ENCODE measurements around the gene APOL2.

The APOL2 gene

DNA sequence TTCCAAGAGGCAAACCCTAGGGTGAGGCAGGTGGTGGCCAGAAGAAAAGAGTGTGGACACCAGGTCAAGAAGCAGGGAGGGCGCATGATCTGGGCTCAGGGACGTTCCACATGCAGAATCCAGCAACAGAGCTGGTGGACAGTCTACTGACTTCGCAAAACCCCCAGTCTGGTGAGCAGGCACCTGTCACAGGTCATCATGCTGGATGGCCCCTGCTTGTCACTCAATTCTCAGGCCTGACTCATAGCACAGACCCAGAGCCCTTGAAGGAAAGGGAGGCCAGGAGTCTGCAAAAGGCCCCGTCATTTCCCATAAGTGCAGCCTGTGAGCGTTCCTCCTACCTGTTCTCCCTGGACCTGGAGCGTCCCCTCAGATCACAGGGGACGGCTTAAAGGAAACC lies 55.9 kb downstream of the APOL2 start:
- H3K4me1 ChIP-seq (ENCODE audit: control insufficient read depth, insufficient read depth, low read length), result peaks cover 8% of the 10 kb centered on the region; the same call in 1 of the 2 replicates
- no peak overlapping the region for H3K4me3 ChIP-seq (ENCODE audit: low read depth, low read length)
- no peaks in the 10 kb centered on the region for H3K36me3 ChIP-seq (ENCODE audit: control insufficient read depth, insufficient read depth, low read length)
- no peak overlapping the region for H3K9ac ChIP-seq (ENCODE audit: low read depth, low read length)
- H3K27ac ChIP-seq (ENCODE audit: low read depth, low read length), result no peak overlapping the region
- H3K9me3 ChIP-seq (ENCODE audit: control insufficient read depth, insufficient read depth, low read length), result no peaks in the 10 kb centered on the region
- H3K27me3 ChIP-seq (ENCODE audit: control insufficient read depth, insufficient read depth, low read length), result peaks cover 4% of the 10 kb centered on the region; the same call in 1 of the 2 replicates

DNA sequence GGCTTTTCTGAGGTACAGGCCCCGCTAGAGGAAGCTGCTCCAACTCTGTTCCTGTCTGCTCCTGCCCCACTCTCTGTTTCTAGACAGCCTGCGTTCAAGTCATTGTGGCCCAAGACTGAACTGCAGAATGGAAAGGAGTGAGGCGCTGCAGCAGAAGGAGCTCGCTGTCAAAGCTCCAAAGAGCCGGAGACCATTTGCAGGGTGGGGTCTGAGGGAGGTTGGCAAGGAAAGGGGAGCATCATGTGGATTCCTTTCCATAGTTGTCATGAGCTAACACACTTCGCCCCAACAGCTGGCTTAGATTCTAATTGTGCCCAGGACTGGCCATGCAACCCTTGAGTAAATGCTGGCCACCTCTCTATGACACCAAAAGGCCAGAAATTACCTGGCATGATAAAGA lies 56.5 kb downstream of the APOL2 start:
- Histone ChIP-seq H3K4me1 (ENCODE audit: control insufficient read depth, insufficient read depth, low read length) (peaks cover 8% of the 10 kb centered on the region; the same call in 1 of the 2 replicates), H3K4me3 (ENCODE audit: low read depth, low read length) (no peak overlapping the region), H3K27ac (ENCODE audit: low read depth, low read length) (no peak overlapping the region), H3K9me3 (ENCODE audit: control insufficient read depth, insufficient read depth, low read length) (no peaks in the 10 kb centered on the region), H3K9ac (ENCODE audit: low read depth, low read length) (no peak overlapping the region), H3K36me3 (ENCODE audit: control insufficient read depth, insufficient read depth, low read length) (no peaks in the 10 kb centered on the region), H3K27me3 (ENCODE audit: control insufficient read depth, insufficient read depth, low read length) (peaks cover 4% of the 10 kb centered on the region; the same call in 1 of the 2 replicates)

DNA sequence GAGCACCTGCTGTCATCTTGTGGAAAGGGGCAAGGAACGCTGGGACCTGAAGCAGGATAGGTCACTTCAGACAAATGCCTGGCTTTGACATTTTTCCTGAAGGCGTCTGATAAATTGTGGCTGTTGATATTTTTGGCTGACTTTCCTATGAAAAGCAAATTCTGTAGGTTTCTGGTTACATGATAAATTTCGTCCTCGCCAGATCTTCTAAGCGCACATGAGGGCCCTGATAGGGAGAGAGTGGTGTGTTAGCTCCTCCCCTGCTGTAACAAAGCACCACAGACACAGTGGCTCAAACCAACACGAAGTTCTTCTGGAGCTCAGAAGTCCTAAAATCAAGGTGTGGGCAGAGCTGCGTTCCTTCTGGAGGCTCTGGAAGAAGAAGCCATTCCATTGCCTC lies 57.3 kb downstream of the APOL2 start:
- no peaks in the 10 kb centered on the region for H3K9me3 ChIP-seq (ENCODE audit: control insufficient read depth, insufficient read depth, low read length)
- H3K4me3 ChIP-seq (ENCODE audit: low read depth, low read length), result no peak overlapping the region

DNA sequence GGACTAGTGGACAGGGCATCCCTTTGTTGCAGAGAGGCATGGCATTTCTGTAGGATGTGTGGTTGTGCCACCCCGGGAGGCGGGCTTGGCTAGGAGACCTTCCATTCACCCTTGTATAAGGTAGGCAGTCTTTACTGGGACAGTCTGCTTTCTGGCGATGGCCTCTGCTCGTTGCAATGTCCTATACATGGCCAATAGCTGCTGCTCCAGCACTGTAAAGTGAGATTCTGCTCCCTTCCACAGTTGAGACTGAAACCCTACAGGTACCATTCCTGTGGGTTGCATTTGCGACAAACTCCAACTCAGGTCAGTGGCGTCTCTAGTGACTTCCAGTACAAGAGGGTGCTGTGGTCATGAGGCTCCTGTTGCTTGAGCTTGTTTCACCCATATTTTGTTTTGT lies 58.4 kb downstream of the APOL2 start:
- H3K27me3 ChIP-seq (ENCODE audit: control insufficient read depth, insufficient read depth, low read length), result peaks cover 4% of the 10 kb centered on the region; the same call in 1 of the 2 replicates
- no peak overlapping the region for H3K4me3 ChIP-seq (ENCODE audit: low read depth, low read length)
- H3K4me1 ChIP-seq (ENCODE audit: control insufficient read depth, insufficient read depth, low read length), result peaks cover 8% of the 10 kb centered on the region; the same call in 1 of the 2 replicates
- H3K36me3 ChIP-seq (ENCODE audit: control insufficient read depth, insufficient read depth, low read length), result no peaks in the 10 kb centered on the region
- no peaks in the 10 kb centered on the region for H3K9me3 ChIP-seq (ENCODE audit: control insufficient read depth, insufficient read depth, low read length)
- H3K27ac ChIP-seq (ENCODE audit: low read depth, low read length), result no peak overlapping the region
- no peak overlapping the region for H3K9ac ChIP-seq (ENCODE audit: low read depth, low read length)

More for the DNA sequence above, 57.3 kb downstream of the APOL2 start:
- Histone ChIP-seq H3K27ac (ENCODE audit: low read depth, low read length) (no peak overlapping the region), H3K36me3 (ENCODE audit: control insufficient read depth, insufficient read depth, low read length) (no peaks in the 10 kb centered on the region), H3K4me1 (ENCODE audit: control insufficient read depth, insufficient read depth, low read length) (peaks cover 8% of the 10 kb centered on the region; the same call in 1 of the 2 replicates), H3K27me3 (ENCODE audit: control insufficient read depth, insufficient read depth, low read length) (peaks cover 4% of the 10 kb centered on the region; the same call in 1 of the 2 replicates), H3K9ac (ENCODE audit: low read depth, low read length) (no peak overlapping the region)

DNA sequence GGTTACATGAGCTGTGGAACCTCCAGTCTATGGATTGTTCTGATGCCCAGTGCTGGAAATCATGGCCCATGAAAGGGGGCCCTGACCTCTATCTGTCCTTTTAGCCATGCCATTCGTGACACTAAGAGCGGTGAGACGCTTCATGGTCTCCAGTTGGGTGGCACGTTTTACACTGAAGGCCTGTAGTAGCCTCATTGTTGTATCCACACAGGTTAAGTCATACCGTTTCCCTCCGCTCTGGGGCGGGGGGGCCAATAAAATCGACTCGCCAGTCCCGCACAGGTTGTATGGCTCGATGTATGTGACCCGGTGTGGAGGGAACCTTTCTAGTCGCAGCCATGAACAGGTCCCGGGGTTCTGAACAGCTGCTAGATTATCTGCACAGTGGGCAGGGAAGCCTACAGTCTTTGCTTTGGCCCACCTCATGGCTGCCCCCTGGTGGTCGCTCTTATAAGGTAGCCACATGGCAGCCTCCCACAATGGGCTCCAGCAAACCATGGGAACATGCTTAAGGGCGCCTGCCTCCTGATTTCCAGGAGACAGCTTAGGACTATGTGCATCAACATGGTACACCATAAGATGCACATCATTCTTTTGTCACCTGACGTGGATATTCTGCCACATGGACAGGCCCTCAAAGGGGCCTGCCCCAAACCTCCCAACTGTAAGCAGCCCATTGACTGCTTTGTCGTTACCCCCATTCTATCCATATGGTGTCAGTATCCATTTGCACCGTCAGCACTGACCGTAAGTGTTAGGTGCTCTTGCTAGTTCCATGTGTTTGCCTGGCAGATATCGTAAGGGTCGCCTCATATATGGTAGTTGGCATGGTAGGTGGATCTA lies 59.1 kb downstream of the APOL2 start:
- no peak overlapping the region for H3K9ac ChIP-seq (ENCODE audit: low read depth, low read length)
- H3K27me3 ChIP-seq (ENCODE audit: control insufficient read depth, insufficient read depth, low read length), result peaks cover 4% of the 10 kb centered on the region; the same call in 1 of the 2 replicates
- H3K4me3 ChIP-seq (ENCODE audit: low read depth, low read length), result no peak overlapping the region
- H3K36me3 ChIP-seq (ENCODE audit: control insufficient read depth, insufficient read depth, low read length), result no peaks in the 10 kb centered on the region
- H3K4me1 ChIP-seq (ENCODE audit: control insufficient read depth, insufficient read depth, low read length), result peaks cover 8% of the 10 kb centered on the region; the same call in 1 of the 2 replicates
- H3K9me3 ChIP-seq (ENCODE audit: control insufficient read depth, insufficient read depth, low read length), result no peaks in the 10 kb centered on the region
- no peak overlapping the region for H3K27ac ChIP-seq (ENCODE audit: low read depth, low read length)

DNA sequence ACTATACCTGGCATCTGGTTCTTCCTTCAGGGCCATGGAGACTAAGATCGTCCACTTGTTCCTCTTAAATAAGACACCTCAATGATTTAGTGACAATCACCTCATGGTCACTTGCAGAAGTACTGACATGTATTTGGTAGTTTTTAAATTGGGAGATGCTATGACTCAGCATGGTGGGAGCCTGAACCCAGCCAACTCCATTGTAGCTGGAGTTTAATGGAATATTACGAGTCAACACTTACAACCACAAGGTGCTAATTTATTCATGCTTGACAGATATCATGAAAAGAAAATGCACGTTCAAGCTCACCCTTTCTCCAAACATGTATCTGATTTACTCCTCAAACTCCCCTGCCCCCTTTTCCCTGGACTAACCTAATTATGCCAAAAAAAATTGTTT lies 62.2 kb downstream of the APOL2 start:
- H3K36me3 ChIP-seq (ENCODE audit: control insufficient read depth, insufficient read depth, low read length), result no peaks in the 10 kb centered on the region
- H3K9ac ChIP-seq (ENCODE audit: low read depth, low read length), result no peak overlapping the region
- H3K4me3 ChIP-seq (ENCODE audit: low read depth, low read length), result no peak overlapping the region

More for the DNA sequence above, 62.2 kb downstream of the APOL2 start:
- Histone ChIP-seq H3K9me3 (ENCODE audit: control insufficient read depth, insufficient read depth, low read length) (no peaks in the 10 kb centered on the region), H3K27ac (ENCODE audit: low read depth, low read length) (no peak overlapping the region), H3K4me1 (ENCODE audit: control insufficient read depth, insufficient read depth, low read length) (peaks cover 3% of the 10 kb centered on the region; the same call in 1 of the 2 replicates), H3K27me3 (ENCODE audit: control insufficient read depth, insufficient read depth, low read length) (peaks cover 4% of the 10 kb centered on the region; the same call in 1 of the 2 replicates)

All from HUES48 (cell line).